OCI-LY7 (cell line): ENCODE data around the gene KIZ. TPM values are rescaled to one million over a fixed set of nuclear protein-coding genes. Genes with fewer than 3 reads are reported as not detected.

Experiments
- BruUV-seq: library from RNA; stranded (reverse); fragments of 400-500 nt; replicated peaks from 2 replicates; lab custom pipeline; 2021; lab: Mats Ljungman, UMichigan
- CTCF ChIA-PET: fragments of 300-600 bp; sonication (Branson Sonifier 250); formaldehyde crosslinking; loops from one replicate; lab custom pipeline; 2022; ENCODE audit warnings: antibody characterized with exemption; ENCODE audit not compliant: unreplicated experiment; lab: Charles Lee
- POLR2A ChIA-PET: fragments of 300-600 bp; sonication (Branson Sonifier 250); formaldehyde crosslinking; loops from one replicate; lab custom pipeline; 2022; ENCODE audit warnings: antibody characterized with exemption; lab: Charles Lee
- DNase-seq: peaks from one replicate; pipeline ENCODE4 v3.0.0-alpha.2; 2015; ENCODE audit warnings: low spot score
- H2AFZ ChIP-seq: fragments of 200-600 bp; sonication (generic), shearing (Covaris generic); 2 replicates; pipeline ENCODE4 v1.6.1; 2014; ENCODE audit warnings: mild to moderate bottlenecking, antibody characterized with exemption, low read length, moderate library complexity
- H3K27ac ChIP-seq: fragments of 200-600 bp; sonication (generic); 2 replicates; pipeline ENCODE4 v1.5.1; 2014; ENCODE audit warnings: mixed run types, low read depth, mild to moderate bottlenecking, moderate library complexity, low read length, inconsistent platforms; ENCODE audit not compliant: poor library complexity, severe bottlenecking
- H3K36me3 ChIP-seq: fragments of 200-600 bp; sonication (generic); 2 replicates; pipeline ENCODE4 v1.6.1; 2014; ENCODE audit warnings: mild to moderate bottlenecking, antibody characterized with exemption, low read length, moderate library complexity, mixed read lengths; ENCODE audit not compliant: insufficient read depth
- H3K4me1 ChIP-seq: fragments of 200-600 bp; sonication (generic); 2 replicates; pipeline ENCODE4 v1.5.1; 2014; ENCODE audit warnings: mild to moderate bottlenecking, low read length; ENCODE audit not compliant: insufficient read depth, poor library complexity, severe bottlenecking
- H3K4me2 ChIP-seq: fragments of 200-600 bp; sonication (generic); 2 replicates; pipeline ENCODE4 v1.6.1; 2014; ENCODE audit warnings: mild to moderate bottlenecking, low read length
- H3K4me3 ChIP-seq: fragments of 200-600 bp; sonication (generic); 2 replicates; pipeline ENCODE4 v1.5.1; 2014; ENCODE audit warnings: mild to moderate bottlenecking, low read depth, low read length; ENCODE audit not compliant: poor library complexity, severe bottlenecking
- H3K79me2 ChIP-seq: fragments of 200-600 bp; sonication (generic); 2 replicates; pipeline ENCODE4 v1.6.1; 2016; ENCODE audit warnings: low read depth, mild to moderate bottlenecking, low read length, moderate library complexity, mixed read lengths; ENCODE audit not compliant: insufficient read depth
- H3K9me2 ChIP-seq: fragments of 200-600 bp; sonication (generic); 2 replicates; pipeline ENCODE4 v1.6.1; 2016; ENCODE audit warnings: mild to moderate bottlenecking, low read length, mixed read lengths; ENCODE audit not compliant: insufficient read depth
- H3K9me3 ChIP-seq: fragments of 200-600 bp; sonication (generic); 2 replicates; pipeline ENCODE4 v1.6.1; 2014; ENCODE audit warnings: mild to moderate bottlenecking, mixed run types, low read length, mixed read lengths
- H4K20me1 ChIP-seq: fragments of 200-600 bp; sonication (generic); 2 replicates; pipeline ENCODE4 v1.6.1; 2014; ENCODE audit warnings: mild to moderate bottlenecking, antibody characterized with exemption, low read length, moderate library complexity, mixed read lengths; ENCODE audit not compliant: insufficient read depth
- EZH2phosphoT487 ChIP-seq: fragments of 200-600 bp; sonication (generic); IDR thresholded peaks from 2 replicates; pipeline ENCODE4 v1.6.1; 2018; ENCODE audit warnings: low read depth, borderline replicate concordance, mild to moderate bottlenecking, mixed run types, antibody characterized with exemption, low read length, moderate library complexity, mixed read lengths
- intact Hi-C: fragments of 100-400 bp; cut with micrococcal nuclease; formaldehyde crosslinking; loops from one replicate; pipeline ENCODE4 v1.10.0; 2022; ENCODE audit not compliant: unreplicated experiment
- total RNA-seq, 2 experiments: library from RNA; depleted of rRNA in 1 of 2; stranded (reverse); fragments of >200 nt in 1 of 2; shearing (Covaris generic) in 1 of 2; gene quantifications; 2 replicates each; pipeline ENCODE4 v1.2.3, GENCODE V29; 2014 to 2022
- TF ChIP-seq, protein P1 (sequence below): fragments of 200-600 bp; sonication (generic); conservative IDR thresholded peaks from 2 replicates; pipeline ENCODE4 v1.5.1; 2014; ENCODE audit warnings: mild to moderate bottlenecking, antibody characterized with exemption, low read length, moderate library complexity, mixed read lengths

KIZ gene
- total RNA-seq, 2 experiments from 2014 or later: 16.0 to 23.7 TPM

DNA sequence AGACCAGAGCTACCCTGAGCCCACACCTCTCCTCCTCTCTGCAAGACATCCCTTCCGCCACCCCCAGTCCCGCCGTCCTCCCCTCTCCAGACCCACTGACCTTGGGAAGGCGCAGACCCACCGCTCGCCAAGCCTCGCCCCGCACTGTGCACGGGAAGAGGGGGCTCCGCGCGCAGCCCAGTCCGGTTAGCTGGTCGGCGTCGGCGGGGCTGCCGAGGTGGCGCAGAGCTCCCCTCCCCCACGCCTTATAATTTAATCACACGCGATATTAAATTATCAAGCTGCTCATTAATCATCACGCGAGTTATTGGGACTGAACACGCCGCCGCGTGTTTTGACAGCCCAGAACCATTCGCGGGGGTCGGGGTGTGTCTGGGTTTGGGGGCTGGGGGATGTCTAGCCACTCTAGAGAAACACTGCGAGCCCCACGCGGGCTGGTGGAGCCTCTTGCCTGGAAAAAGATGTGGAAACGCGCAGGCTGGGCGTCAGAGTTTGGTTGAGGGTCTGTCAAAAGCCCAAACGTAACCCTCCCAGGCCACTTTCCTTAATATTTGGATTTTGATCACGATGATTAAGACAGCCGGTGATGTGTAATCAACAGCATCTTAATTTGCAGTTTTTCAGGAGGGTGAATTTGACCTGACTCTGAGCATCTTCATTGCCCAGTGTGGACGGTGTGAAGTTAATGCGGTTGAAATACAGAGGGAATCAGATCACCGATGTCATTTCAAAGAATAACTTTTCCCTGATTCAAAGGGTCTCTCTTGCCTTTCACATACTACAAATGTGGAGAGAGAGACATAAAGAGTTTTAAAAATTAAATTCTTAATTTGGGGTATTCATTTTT is 19.5 kb upstream of the KIZ start, which contains the start of gene LINC00237:
Gene LINC00237 (minus strand): TSS at position 188 of the 847 bp plus-strand sequence.
- H2AFZ ChIP-seq: no peak within 1 kb of the TSS
- H4K20me1 ChIP-seq: no peaks in the 10 kb centered on the region
- H3K27ac ChIP-seq: no peak within 1 kb of the TSS
- no peaks in the 10 kb centered on the region for H3K36me3 ChIP-seq
- intact Hi-C loops: no loop called here
- H3K9me3 ChIP-seq: no peaks in the 10 kb centered on the region
- CTCF ChIA-PET: no interaction called here
- H3K4me3 ChIP-seq: no peak within 1 kb of the TSS
- POLR2A ChIA-PET: no interaction called here
- no peaks in the 10 kb centered on the region for H3K79me2 ChIP-seq
- no peak within 1 kb of the TSS for H3K4me2 ChIP-seq
- DNase-seq: no peak
- BruUV-seq: no TSS peak
- no peaks in the 10 kb centered on the region for H3K9me2 ChIP-seq
- H3K4me1 ChIP-seq: peaks cover 17% of the 10 kb centered on the region
- TF ChIP-seq, protein P1, sequence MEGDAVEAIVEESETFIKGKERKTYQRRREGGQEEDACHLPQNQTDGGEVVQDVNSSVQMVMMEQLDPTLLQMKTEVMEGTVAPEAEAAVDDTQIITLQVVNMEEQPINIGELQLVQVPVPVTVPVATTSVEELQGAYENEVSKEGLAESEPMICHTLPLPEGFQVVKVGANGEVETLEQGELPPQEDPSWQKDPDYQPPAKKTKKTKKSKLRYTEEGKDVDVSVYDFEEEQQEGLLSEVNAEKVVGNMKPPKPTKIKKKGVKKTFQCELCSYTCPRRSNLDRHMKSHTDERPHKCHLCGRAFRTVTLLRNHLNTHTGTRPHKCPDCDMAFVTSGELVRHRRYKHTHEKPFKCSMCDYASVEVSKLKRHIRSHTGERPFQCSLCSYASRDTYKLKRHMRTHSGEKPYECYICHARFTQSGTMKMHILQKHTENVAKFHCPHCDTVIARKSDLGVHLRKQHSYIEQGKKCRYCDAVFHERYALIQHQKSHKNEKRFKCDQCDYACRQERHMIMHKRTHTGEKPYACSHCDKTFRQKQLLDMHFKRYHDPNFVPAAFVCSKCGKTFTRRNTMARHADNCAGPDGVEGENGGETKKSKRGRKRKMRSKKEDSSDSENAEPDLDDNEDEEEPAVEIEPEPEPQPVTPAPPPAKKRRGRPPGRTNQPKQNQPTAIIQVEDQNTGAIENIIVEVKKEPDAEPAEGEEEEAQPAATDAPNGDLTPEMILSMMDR: no peak
- no peak for TF ChIP-seq EZH2phosphoT487

DNA sequence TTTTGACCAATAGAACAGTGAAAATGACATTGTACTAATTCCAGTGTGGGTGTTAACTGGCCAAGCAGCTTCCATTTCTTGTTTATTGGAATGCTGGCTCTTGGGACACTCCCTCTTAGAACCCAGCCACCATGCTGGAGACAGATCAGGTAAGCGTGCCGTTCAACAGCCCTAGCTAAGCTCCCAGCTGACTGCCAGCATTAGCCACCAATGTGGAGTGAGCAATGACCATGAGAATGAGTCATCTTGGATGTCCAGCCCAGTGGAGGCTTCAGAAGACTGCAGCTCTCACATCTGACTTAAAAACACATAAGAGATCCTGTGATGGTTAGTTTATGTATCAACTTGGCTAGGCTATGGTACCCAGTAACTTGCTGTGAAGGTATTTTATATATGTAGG is 16.7 kb upstream of the KIZ start:
- H3K9me3 ChIP-seq: no peaks in the 10 kb centered on the region
- no peaks in the 10 kb centered on the region for H3K79me2 ChIP-seq
- no peaks in the 10 kb centered on the region for H3K9me2 ChIP-seq
- no peak overlapping the region for H3K4me3 ChIP-seq
- H2AFZ ChIP-seq: no peak overlapping the region
- BruUV-seq: no TSS peak
- DNase-seq: no peak
- ChIA-PET POLR2A (no interaction called here), CTCF (no interaction called here)
- no peaks in the 10 kb centered on the region for H3K4me1 ChIP-seq
- H4K20me1 ChIP-seq: no peaks in the 10 kb centered on the region
- no peak overlapping the region for H3K27ac ChIP-seq
- intact Hi-C loops: no loop called here
- TF ChIP-seq, protein P1: no peak
- TF ChIP-seq EZH2phosphoT487: no peak
- no peak overlapping the region for H3K4me2 ChIP-seq
- H3K36me3 ChIP-seq: no peaks in the 10 kb centered on the region

DNA sequence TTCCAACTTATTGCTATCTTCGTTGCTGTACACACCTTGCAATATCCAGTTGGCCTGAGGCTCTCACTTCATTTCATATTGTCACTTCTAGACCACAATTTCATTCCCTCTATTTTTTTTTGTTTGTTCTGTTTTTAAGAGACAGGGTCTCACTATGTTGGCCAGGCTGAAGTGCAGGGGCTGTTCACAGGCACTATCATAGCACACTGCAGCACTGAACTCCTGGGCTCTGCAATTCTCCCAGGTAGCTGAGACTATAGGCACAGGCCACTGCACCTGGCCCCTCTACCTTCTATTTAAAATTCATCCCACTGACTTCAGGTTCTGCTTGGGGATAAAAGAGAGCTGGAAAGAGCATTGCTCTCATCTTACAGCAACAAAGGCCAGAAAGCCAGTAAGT is 15.1 kb upstream of the KIZ start:
- no peaks in the 10 kb centered on the region for H3K4me1 ChIP-seq
- intact Hi-C loops: no loop called here
- no TSS peak for BruUV-seq
- H3K36me3 ChIP-seq: no peaks in the 10 kb centered on the region
- H3K27ac ChIP-seq: no peak overlapping the region
- H3K9me3 ChIP-seq: no peaks in the 10 kb centered on the region
- no peaks in the 10 kb centered on the region for H3K79me2 ChIP-seq
- DNase-seq: no peak
- CTCF ChIA-PET: no interaction called here
- no peak overlapping the region for H3K4me2 ChIP-seq
- H3K9me2 ChIP-seq: no peaks in the 10 kb centered on the region
- POLR2A ChIA-PET: interaction anchor here (0.6 kb wide), 1 partner anchor 488 kb away, joined by 3 read pairs; no protein-coding TSS in a partner anchor
- no peak overlapping the region for H3K4me3 ChIP-seq
- no peak overlapping the region for H2AFZ ChIP-seq
- no peaks in the 10 kb centered on the region for H4K20me1 ChIP-seq
- TF ChIP-seq, protein P1: no peak
- no peak for TF ChIP-seq EZH2phosphoT487
